HG02973 (cell line): ENCODE results near the gene TANGO6.

ENCODE experiments used
- ATAC-seq: cut with Tn5 transposase; IDR thresholded peaks from one replicate; pipeline ENCODE4 v1.9.1; 2021; ENCODE audit warnings: moderate library complexity; ENCODE audit not compliant: unreplicated experiment

Gene TANGO6

DNA sequence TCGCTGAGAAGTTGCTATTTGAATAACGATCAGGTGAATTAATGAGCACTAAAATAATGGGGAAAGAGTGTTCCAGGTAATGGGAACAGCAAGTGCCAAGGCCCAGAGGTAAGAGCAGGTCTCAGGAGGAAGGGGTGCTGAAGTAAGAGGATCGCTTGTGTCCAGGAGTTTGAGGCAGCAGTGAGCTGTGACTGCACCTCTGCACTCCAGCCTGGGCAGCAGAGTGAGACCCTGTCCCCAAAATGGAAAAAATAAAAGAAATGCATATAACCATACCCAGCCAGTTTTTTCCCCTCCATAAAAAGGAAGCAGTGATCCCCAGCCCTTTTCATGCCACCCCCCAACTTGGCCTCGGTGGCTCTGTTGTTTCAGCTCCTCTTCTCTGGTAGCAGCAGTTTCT, 245.4 kb downstream of the TANGO6 start:
- no peak for ATAC-seq

DNA sequence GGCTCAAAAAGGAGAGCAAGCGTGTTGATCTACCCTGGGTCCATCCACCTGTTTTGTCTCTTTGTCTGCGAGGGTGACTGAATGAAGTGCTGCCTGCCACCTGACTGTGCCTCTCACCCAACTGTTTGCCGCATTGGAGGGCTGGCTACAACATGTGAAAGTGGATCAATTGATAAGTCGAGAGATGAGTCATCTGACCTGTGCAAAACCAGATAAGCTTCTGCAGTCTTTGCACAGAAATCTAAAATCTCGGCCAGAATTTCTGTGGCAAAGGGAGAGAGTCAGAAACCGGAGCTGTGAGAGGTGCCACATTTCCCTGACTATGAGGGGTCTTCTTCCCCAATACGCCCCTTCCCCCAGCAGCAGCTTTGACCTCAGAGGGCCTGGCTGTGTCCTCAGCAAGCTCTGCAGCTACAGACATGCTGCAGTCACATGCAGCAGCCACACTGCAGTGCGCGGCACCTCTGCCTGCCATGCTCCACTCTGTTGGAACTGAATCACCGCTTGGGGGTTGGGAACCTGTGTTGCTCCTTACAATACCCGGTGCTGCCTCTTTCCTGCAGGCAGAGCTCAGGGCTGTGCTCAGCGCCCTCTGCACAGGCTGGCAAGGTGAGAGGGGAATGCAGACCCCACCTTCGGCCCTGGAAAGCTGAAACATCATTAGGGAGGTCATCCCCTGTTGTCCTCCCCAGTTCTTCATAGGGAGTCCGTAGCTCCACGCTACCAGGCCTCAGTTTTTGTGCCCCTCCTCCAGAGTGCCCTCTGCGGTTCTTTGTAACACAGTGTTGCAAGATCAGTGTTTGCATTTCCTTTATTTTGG, 246.0 kb downstream of the TANGO6 start:
- no peak for ATAC-seq

GRCh38 chr16:69093974-69094373, 250.6 kb downstream of the TANGO6 start:
- ATAC-seq = no peak

DNA sequence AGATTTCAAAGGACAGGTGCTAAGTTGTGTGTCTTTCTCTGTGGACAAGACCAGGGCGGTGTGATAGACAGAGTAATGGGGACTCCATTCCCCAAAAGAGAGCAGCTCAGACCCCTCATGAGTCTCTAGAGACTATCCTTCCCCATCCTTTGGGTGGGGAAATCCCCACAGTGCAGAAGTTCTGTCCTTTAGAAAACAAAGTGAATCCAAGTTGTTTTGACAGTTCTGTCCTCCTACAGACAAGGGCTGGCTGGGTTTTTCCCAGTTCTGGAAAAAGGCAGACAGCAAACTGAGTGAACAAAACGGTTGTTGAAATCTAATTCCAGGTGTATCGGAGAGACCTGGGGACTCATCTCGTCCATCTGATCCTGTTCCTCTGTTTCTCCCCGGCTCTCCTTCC, 251.2 kb downstream of the TANGO6 start:
- ATAC-seq = no peak

- ATAC-seq = no peak
Measured at GRCh38 chr16:69095193-69095592, 251.9 kb downstream of the TANGO6 start.

DNA sequence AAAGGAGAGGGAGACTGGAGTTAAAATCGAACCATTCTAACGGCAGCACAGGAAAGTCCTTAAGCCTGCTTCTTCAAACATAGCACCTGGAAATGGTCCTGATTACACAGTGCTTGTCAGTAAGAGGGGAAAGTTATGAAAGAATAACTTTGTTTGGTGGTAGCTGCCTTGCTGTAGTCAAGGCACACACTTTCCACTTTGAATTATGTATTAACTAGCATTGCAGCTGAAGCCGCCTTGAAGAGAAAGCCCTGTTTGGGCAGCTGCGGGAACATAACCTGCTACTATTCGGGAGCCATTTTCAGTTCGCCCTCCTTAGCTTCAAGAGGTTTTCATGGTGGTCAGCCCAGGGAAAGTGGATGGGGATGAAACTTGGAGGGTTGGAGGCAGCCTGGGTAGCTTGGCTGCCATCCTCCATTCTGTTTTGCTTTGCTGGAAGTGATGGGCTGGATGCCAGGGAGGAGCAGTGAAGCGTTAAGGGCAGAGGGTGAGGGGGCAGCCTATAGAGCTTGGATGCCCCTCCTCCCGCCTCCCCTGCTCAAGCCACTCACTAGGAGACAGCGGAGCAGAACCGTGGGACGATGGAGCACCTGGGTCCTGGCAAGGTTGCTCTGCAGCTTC, 256.9 kb downstream of the TANGO6 start:
- no peak for ATAC-seq

- ATAC-seq = no peak
Measured at GRCh38 chr16:69105501-69106361, 262.4 kb downstream of the TANGO6 start, which contains the start of gene HAS3. Gene HAS3, plus strand, starts transcription at chr16:69105653. Its CDS starts 3,743 bp downstream, at chr16:69109396.

- ATAC-seq = no peak
Measured at GRCh38 chr16:69106491-69107315, 263.4 kb downstream of the TANGO6 start.

DNA sequence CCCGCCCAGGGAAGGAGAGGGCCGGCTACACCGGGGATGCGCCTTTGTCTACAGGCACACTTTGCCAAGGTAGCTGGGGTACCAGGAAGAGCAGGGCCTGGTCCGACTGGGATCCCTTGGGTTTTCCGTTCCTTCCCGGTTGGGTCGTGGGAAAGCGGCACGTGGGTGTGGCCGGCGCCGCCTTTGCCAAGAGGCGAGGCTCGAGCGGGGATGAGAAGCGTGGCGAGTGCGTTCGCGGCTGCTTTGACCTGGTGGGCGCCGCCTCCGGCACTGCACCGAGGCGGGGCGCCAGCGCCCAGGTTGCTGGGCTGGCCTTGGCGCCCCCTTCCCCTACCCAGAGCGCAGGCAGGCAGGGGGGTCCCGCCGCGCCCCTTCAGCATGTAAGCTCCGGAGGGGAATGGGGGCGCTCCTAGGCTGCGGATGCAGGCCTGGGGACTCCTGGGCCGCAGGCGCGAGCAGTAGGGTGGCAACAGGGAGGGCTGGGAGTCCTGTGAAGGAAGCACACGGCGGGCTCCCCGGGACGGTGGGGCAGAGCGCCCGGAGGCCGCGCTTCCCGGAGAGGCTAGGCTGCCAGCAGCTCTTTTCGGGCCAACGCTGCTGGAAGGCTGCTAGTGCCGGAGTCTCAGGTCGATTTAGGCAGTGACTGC, 264.1 kb downstream of the TANGO6 start:
- ATAC-seq = no peak

DNA sequence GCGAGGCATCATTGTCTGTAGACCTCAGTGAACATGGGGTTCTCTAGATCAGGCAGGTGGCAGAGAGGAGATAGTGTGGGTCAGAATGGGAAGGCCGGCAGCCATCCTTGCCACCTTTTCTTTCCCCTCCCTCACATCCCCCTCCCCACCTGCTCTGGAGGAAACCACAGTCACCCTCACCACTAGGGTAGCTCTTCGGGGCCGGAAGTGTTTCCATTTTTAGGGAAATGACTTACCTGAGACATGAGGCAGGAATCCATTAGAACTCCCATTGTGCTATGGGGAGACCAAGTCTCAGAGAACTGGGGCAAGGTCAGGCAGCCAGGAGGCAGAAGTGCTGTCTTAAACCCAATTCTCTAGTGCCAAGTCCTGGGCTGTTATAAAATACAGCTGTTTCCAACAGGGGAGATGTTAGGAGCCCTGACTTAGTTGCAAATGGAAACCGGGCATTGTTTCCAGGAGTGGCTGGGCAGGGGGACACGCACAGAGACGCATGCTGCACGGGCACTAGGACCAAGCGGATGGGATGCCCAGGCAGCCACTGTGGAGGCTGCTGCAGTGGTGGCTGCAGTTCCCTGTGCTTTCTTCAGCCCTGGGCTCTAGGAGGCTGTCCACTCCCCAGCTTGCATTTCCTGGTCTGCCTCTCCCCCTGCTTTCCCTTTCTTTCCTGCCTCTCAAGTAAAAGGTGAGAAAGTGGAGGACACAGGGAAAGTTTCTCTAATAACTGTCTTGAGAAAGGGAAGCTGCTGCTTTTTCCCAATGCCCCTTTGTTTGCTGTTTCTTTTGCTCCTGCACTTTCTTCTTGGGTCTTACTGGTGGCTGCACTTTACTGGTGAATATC, 265.0 kb downstream of the TANGO6 start:
- ATAC-seq = no peak

DNA sequence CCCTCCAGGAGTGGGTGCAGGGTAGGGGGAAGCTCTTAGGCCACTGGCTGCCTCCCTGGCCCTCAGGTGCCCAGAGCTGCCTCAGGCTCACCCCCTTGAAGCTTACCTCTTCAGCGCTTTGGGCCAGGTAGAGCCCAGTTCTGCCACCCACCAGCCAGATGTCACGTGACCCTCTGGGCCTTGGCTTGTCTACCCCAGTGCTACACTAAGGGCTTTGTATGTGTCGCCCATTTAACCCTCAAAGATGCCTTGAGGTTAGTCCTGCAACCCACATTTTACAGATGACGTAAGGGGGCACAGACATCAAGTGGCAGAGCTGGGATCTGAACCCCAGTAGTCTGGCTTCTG, 265.5 kb downstream of the TANGO6 start:
- no peak for ATAC-seq

- ATAC-seq = no peak
Measured at GRCh38 chr16:69109486-69110270, 266.3 kb downstream of the TANGO6 start.

GRCh38 chr16:69110406-69110805, 267.1 kb downstream of the TANGO6 start:
- ATAC-seq = no peak

- no peak for ATAC-seq
Measured at GRCh38 chr16:69111216-69111875, 268.0 kb downstream of the TANGO6 start.

DNA sequence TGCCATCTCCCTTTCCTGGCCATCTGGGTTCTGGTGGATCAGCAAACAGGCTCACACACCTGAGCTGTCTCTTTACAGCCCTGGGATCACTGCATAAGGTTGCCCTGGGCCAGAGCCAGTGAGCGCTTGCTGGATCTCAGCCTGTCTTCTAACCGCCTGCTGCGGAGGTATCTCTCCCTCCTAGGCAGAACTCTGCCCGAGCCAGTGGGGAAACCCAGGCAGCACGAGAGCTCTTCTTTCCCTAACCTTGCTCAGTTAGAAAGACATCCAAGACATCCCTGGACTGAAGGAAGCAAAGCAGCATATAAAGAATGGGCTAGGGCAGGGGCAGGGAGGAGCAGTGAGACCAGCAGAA, 268.5 kb downstream of the TANGO6 start:
- ATAC-seq = no peak

GRCh38 chr16:69112285-69113129, 269.2 kb downstream of the TANGO6 start:
- ATAC-seq = no peak

- no peak for ATAC-seq
Measured at GRCh38 chr16:69113216-69113615, 269.9 kb downstream of the TANGO6 start.
